ENCODE results near the gene NXNL2.

The NXNL2 gene

DNA sequence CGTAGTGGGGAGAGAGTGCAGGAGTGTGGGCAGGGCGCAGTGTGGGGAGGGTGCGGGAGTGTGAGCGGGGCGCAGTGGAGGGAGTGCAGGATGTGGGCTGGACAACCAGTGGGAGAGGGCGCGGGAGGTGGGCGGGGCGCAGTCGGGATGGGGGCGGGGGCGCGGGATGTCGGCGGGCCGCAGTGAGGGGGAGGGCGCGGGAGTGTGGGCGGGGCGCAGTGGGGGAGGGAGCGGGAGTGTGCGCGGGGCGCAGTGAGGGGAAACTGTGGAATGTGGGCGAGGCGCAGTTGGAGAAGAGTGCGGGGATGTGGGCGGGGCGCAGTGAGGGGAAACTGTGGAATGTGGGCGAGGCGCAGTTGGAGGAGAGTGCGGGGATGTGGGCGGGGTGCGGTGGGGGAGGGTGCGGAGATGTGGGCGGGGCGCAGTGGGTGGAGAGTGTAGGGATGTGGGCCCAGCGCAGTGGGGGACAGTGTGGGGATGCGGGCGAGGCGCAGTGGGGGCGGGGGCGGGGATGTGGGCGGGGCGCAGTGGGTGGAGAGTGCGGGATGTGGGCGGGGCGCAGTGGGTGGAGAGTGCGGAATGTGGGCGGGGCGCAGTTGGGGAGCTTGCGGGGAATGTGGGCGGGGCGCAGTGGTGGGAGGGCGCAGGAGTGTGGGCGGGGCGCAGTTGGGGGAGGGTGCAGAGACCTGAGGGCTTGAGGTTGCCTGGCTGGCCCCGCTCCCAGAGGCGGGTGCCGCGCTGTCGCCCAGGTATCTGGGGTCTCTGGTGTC, at the start of gene NXNL2:
TSS of gene NXNL2 (plus strand) at position 723 of the 770 bp plus-strand sequence. CDS start 257 bp downstream, outside the sequence.
- DNase-seq (ENCODE audit: low read depth): peak; percentile 87

DNA sequence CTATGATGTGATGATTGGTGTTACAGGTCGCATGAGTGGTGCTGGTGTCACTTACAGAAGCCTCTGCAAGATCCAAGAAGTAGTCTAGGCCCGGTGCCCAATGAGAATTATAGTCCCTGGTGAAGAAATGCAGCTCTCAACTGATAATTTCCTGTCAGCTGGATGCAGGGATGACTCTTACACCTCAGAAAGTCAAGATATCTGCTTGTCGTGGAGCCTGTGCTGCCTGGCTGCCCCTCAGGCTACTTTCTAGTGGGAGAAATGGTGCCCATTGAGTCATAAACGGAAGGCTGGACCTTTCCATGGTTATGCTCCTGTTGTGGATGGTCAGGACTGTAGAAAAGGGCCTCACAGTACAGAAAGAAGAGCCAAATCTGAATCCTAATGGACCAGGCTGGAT, 46.8 kb upstream of the NXNL2 start:
- peak; percentile 13 for DNase-seq (ENCODE audit: low read depth)

DNA sequence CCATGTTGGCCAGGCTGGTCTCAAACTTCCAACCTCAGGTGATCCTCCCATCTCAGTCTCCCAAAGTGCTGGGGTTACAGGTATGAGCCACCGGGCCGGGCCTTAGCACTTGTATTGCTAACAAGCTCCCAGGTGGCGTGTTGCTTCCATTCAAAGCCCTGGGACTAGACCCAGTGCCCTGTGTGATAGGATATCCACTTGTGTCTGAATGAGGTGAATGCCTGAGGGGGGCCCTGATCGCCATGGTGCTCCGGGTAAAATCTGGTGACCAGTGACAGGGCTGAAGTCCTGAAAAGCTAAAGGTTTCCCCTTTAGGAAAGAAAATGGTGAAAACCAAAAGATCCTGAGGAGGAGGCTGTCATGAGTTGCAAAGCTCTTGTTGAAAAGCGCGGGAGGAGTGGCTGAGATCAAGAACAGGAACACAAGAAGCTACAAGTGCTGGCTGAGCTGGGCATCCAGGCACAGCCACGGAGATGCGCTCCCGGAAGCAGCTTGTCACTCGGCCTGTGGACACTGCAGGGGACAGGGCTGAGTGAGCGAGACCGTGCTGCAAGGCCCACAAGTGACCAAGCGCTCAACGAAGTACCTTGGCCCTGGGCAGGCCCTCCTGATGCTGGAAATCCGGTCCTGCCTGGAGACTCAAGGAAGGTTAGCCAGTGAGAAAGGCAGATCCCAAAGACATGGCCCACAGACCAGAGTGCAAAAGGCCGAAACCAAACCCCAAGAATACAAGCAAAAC, 39.8 kb upstream of the NXNL2 start:
- DNase-seq (ENCODE audit: low read depth): no peak

- DNase-seq (ENCODE audit: low read depth): no peak
Measured at GRCh38 chr9:88497224-88497623, 37.8 kb upstream of the NXNL2 start.

GRCh38 chr9:88498880-88499279, 36.1 kb upstream of the NXNL2 start:
- no peak for DNase-seq (ENCODE audit: low read depth)

DNA sequence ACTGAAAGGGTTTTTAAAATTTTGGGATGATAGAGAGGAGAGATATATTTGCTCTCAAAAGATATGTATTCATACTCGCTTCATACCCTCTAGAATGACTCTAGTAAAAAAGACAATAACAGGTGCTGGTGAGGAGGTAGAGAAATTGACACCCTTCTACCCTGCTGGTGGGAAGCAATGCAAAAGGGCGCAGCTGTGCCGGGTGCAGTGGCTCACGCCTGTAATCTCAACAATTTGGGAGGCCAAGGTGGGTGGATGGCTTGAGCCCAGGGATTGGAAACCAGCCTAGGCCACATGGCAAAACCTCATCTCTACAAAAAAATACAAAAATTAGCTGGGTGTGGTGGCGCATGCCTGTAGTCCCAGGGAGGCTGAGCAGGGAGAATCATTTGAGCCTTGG, 33.9 kb upstream of the NXNL2 start:
- no peak for DNase-seq (ENCODE audit: low read depth)

DNA sequence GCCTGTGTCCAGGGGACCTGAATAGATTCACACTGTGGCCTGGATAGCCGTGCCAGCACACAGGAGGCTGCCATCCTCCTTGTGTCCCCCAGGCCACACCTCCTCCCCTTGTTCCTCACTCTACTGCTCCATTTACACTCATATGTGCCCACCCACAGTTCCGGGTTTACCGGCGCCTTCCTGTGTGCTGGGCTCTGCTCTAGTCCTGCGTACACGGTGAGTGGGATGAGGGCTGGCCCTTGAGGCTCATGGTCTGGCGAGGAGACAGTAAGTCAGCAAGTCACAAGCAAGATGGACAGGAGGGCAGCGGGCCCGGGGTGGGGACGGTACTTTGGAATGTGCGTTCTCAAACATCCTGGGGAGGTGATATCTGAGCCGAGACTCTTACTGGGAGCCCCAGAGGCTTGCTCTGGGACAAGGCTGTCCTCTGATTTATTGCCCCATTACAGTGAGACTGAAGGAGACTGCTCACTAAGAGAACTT, 32.4 kb upstream of the NXNL2 start:
- DNase-seq (ENCODE audit: low read depth): no peak

- no peak for DNase-seq (ENCODE audit: low read depth)
Measured at GRCh38 chr9:88503081-88503844, 31.7 kb upstream of the NXNL2 start.

DNA sequence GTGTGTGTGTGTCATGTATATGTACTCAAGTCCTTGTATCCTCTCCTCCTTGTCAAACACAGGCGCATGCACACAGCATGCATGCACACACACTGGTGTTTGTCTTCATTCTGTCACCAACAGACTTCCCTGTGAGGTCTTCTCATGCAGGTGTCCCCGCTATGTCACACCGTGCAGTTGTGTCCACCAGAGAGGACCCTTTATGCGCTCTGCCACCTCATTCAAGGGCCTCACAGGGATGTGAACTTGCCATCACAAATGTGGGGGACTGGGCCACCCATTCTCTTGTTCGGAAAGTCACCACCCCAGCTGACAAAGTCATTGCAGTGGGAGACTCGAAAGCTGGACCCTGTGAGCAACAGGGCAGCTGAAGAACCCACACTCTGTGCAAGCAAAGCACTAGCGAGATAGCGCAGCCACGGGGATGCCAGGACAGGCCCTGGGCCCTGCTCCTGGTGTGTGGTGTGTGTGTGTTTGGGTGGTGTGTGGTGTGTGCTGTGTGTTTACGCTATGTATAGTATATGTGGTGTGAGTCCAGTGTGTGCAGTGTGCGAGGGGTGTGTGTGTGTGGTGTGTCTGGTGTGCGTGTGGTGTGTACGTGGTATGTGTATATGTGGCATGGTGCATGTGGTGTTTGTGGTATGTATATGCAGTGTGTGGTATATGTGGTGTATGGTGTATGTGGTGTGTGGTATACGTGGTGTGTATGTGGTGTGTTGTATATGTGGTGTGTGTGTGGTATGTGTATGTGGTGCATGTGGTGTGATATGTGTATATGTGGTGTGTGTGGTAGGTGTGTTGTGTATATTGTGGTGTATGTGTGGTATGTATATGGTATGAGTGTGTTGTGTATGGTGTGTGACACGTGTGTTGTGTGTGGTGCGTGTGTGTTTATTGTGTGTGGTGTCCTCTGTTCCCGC, 30.9 kb upstream of the NXNL2 start:
- DNase-seq (ENCODE audit: low read depth): no peak

DNA sequence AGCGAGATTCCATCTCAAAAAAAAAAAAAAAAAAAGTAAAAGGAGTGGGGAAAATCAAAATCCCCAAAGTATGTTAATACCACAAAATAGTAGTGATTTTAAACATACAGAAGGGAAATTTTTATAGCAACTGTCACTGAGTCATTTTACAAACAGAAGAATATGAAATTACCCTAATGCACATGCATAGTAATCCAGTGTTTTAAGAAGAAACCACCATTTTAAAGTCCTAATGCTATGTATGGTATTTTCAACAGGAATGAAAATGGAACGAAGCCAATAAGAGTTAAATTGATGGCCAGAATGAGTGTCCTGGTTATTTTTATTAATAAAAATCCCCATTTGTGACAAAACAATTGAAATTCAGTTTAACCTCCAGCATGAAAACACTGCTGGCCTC, 26.7 kb upstream of the NXNL2 start:
- DNase-seq (ENCODE audit: low read depth): no peak

DNA sequence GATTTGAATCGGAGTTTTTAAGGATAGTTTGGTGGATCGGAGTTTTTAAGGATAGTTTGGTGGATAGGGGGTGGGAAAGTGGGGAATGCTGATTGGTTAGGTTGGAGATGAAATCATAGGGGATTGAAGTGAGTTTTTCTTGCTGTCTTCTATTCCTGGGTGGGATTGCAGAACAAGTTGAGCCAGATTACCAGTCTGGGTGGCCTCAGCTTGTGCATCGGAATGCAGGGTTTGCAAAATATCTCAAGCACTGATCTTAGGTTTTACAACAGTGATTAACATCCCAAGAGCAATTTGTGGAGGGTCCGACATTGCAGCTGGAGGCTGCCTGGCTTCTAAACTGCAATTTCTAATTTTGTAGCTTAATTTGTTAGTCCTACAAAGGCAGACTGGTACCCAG, 23.1 kb upstream of the NXNL2 start:
- DNase-seq (ENCODE audit: low read depth): no peak

DNA sequence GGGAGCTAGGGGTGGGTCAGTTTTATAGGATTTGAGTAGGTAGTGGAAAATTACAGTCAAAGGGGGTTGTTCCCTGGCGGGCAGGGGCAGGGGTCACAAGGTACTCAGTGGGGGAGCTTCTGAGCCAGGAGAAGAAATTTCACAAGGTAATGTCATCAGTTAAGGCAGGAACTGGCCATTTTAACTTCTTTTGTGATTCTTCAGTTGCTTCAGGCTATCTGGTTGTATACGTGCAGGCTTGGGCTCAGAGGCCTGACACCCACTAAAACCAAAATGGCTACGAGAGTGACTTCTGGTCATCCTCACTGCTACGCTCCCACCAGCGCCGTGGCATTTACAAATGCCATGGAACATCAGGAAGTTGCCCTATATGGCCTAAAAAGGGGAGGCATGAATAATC, 20.7 kb upstream of the NXNL2 start:
- DNase-seq (ENCODE audit: low read depth): no peak

DNA sequence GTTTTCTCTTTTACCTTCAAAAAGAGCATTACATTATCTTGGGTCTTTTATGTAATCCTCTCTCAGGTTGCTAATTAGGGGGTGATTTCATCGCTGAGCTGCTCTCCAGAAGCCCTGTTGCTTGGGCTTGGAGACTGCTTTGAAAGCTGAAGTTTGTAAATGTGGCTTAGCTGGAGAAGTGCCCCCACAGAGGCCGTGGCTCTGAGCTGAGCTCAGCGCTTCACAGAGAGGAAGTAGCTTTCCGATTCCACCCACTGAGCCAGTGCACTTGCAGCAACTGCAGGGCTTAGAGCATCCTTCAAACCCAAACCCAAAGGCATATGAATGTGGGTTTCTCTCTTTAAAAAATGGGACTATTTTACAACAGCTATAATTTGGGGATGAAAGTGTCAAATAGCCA, 13.7 kb upstream of the NXNL2 start:
- DNase-seq (ENCODE audit: low read depth): no peak

DNA sequence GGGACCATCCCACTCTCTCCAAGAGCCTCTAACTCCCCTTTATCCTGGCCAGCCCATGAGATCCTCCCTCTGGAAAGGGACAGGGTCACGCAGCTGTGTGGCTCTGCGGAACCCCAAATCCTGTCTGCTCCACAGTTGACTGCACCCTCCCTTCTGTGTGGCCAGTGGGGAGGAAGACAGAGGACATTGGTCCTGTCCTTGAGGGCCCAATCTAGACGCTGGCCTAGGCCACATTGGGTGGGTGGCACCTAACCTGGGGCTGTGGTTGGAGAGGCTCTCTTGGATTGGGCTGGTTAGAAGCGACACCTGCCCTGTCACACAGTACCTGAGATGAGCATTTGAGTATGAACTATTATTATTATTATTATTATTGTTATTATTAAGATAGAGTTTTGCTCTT, 12.6 kb upstream of the NXNL2 start:
- no peak for DNase-seq (ENCODE audit: low read depth)

DNA sequence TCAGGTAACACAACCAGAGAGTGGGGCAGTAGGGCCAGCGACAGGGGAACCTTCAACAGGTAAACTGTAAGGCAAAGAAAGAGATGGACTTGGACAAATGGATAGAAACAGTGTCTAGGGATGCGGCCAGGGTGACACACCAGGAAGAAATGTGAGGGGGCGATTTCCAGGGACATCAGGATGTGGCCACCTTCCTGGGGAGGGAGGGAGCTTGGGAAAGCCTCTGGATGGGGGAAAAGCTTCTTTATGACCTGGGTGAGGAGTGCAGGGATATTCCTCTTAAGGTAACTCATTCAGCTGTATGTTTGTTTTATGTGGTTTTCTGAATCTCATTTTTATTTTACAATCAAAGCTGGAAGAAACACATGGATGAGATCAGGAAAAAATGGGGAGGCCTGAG, 11.9 kb upstream of the NXNL2 start:
- peak; percentile 89 for DNase-seq (ENCODE audit: low read depth)

- DNase-seq (ENCODE audit: low read depth): no peak
Measured at GRCh38 chr9:88524911-88525310, 10.1 kb upstream of the NXNL2 start.

DNA sequence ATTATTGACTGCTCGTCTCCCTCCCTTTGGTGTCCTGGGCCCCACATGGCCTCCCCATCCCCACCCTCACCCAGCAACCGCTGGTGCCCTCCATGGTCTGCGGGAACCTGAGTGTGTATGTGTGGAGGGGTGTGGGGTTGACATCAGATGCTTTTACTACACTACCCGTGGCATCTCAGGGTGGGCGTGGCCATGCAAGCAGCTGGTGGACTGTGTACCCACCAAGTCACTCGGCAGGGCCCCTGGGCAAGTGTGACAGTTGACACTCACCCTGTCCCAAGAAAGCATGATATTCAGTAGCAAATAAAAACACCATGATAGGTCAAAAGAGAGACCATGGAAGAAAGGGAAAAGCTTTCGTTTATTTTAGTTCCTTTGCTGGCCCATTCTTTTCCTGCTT, 7.4 kb upstream of the NXNL2 start:
- no peak for DNase-seq (ENCODE audit: low read depth)

- no peak for DNase-seq (ENCODE audit: low read depth)
Measured at GRCh38 chr9:88528080-88528790, 6.7 kb upstream of the NXNL2 start.

DNA sequence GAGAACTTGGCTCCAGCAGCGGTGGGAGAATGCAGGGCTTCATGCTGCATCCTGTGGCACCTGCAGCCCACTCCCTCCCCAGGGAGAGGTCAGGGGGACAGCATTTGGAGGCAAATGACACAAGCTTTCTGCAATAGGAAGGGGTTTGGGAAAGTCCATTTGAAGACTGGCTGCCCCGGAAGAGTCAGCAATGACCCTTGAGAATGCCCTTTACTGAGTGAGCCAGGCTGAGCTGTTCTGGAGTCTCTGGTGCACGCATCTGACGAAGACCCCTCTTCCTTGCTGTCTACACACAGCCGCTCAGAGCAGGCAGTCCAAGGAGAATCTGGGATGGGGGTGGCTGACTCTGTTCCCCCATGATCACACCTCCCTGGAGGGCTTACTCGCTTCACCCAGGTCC, 5.5 kb upstream of the NXNL2 start:
- peak; percentile 33 for DNase-seq (ENCODE audit: low read depth)

DNA sequence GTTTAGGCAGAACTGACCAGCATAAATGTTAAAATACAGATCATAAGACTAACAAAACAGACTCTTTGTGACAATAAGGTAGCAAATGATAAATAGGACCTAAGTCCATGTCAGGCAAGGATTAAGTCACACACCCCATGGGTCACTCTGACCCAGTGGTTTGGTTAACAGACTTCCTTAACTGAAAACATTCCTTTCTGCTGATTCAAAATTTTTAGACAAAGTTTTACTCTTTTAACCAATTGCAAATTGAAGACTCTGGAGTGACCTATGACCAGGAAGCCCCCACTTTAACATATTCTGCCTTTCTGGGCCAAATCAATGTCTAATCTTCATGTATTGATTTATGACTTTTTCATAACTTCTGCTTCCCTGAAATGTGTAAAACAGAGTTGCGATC, 4.9 kb upstream of the NXNL2 start:
- peak; percentile 90 for DNase-seq (ENCODE audit: low read depth)
